Neutrophil (primary cell): ENCODE data around the gene MAPK8IP1.
"Not testable (repeated sequence)": the region's sequence is repeated elsewhere in the genome, so short reads cannot be mapped to it uniquely, and the experiment has no call there.

ENCODE experiments used
- H3K27ac ChIP-seq: fragments of 200-600 bp; sonication (generic); 2 replicates; pipeline ENCODE4 v1.5.1; 2016; ENCODE audit warnings: mild to moderate bottlenecking, moderate library complexity
- H3K27me3 ChIP-seq: fragments of 200-600 bp; sonication (generic); 2 replicates; pipeline ENCODE4 v1.6.0; 2016; ENCODE audit warnings: mild to moderate bottlenecking
- H3K36me3 ChIP-seq: fragments of 200-600 bp; sonication (generic); 2 replicates; pipeline ENCODE4 v1.5.1; 2017
- H3K4me1 ChIP-seq, 2 experiments: fragments of 200-600 bp in 1 of 2; sonication (generic) in 1 of 2; 1 replicate in 1 of 2; 2 replicates in 1 of 2; pipeline versions ENCODE4 v1.5.1 to v1.6.1; 2013 to 2016; ENCODE audit warnings: low read depth in 1 of 2, low read length in 1 of 2, mild to moderate bottlenecking in 1 of 2, moderate library complexity in 1 of 2; ENCODE audit not compliant: control insufficient read depth in 1 of 2, insufficient read depth in 1 of 2
- H3K4me3 ChIP-seq, 2 experiments: fragments of 200-600 bp in 1 of 2; sonication (generic) in 1 of 2; 1 replicate in 1 of 2; 2 replicates in 1 of 2; pipeline ENCODE4 v1.5.1; 2013 to 2016; ENCODE audit warnings: low read depth in 1 of 2, low read length in 1 of 2, mild to moderate bottlenecking in 1 of 2, moderate library complexity in 1 of 2
- H3K9me3 ChIP-seq: fragments of 200-600 bp; sonication (generic); 2 replicates; pipeline ENCODE4 v1.5.1; 2016
- TF ChIP-seq, protein P1 (sequence below): fragments of 200-600 bp; sonication (generic); IDR thresholded peaks from 2 replicates; pipeline ENCODE4 v1.5.1; 2016; ENCODE audit warnings: antibody characterized with exemption

The MAPK8IP1 gene

DNA sequence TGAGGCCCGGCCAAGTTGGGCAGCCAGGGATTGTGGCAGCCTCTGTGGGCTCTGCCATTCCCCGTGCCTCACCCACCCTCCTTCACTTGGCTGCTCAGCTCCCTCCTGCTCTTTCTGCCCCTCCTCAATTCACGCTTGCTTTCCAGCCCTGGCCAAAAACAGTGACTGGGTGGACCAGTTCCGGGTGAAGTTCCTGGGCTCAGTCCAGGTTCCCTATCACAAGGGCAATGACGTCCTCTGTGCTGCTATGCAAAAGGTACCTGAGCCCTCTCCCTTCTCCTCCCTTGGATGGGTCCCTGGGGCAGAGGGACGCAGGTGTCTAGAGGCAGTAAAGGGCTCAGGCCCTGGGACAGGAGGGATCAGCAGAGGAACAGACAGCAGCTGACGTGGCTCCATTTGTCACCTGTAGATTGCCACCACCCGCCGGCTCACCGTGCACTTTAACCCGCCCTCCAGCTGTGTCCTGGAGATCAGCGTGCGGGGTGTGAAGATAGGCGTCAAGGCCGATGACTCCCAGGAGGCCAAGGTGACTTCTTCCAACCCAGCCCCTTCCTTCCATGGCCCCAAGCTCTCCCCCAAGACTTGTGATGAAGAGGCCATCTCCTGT lies 19.0 kb downstream of the MAPK8IP1 start:
- no peak overlapping the region for H3K27ac ChIP-seq
- peaks cover 0 to 5% of the 10 kb centered on the region in 2 experiments for H3K4me1 ChIP-seq
- peaks cover 12% of the 10 kb centered on the region for H3K36me3 ChIP-seq
- peaks cover 62% of the 10 kb centered on the region for H3K27me3 ChIP-seq
- TF ChIP-seq, protein P1, sequence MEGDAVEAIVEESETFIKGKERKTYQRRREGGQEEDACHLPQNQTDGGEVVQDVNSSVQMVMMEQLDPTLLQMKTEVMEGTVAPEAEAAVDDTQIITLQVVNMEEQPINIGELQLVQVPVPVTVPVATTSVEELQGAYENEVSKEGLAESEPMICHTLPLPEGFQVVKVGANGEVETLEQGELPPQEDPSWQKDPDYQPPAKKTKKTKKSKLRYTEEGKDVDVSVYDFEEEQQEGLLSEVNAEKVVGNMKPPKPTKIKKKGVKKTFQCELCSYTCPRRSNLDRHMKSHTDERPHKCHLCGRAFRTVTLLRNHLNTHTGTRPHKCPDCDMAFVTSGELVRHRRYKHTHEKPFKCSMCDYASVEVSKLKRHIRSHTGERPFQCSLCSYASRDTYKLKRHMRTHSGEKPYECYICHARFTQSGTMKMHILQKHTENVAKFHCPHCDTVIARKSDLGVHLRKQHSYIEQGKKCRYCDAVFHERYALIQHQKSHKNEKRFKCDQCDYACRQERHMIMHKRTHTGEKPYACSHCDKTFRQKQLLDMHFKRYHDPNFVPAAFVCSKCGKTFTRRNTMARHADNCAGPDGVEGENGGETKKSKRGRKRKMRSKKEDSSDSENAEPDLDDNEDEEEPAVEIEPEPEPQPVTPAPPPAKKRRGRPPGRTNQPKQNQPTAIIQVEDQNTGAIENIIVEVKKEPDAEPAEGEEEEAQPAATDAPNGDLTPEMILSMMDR: no peak
- H3K9me3 ChIP-seq: no peaks in the 10 kb centered on the region
- H3K4me3 ChIP-seq: no peak overlapping the region

DNA sequence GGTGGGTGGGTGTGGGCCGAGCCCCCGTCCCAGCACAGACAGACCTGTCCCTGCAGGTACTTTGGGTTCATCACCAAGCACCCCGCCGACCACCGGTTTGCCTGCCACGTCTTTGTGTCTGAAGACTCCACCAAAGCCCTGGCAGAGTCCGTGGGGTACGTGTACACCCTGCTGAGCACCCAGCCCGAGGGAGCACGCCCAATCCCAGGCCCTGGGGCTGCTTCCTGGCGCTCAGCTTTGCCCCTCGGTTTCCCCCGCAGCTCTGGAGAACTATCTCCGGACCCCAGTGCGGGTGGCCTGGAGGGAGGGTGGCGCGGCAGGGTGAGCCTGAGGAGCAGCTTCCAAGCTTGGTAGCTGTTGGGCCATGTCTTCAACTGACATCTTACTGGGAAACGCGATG lies 19.6 kb downstream of the MAPK8IP1 start:
- Histone ChIP-seq H3K27ac (no peak overlapping the region), H3K4me1 (no peaks in the 10 kb centered on the region), H3K36me3 (peaks cover 18% of the 10 kb centered on the region), H3K9me3 (no peaks in the 10 kb centered on the region), H3K4me3 (no peak overlapping the region), H3K27me3 (peaks cover 55% of the 10 kb centered on the region)
- TF ChIP-seq, protein P1: no peak

DNA sequence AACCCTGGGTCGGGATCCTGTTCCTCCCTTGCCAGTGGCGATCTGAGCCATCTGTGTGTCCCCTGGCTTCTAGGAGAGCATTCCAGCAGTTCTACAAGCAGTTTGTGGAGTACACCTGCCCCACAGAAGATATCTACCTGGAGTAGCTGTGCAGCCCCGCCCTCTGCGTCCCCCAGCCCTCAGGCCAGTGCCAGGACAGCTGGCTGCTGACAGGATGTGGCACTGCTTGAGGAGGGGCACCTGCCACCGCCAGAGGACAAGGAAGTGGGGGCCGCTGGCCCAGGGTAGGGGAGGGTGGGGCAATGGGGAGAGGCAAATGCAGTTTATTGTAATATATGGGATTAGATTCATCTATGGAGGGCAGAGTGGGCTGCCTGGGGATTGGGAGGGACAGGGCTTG lies 20.1 kb downstream of the MAPK8IP1 start:
- H3K9me3 ChIP-seq, H3K4me3 ChIP-seq, H3K27ac ChIP-seq, H3K4me1 ChIP-seq: not testable (repeated sequence)
- peaks cover 23% of the 10 kb centered on the region for H3K36me3 ChIP-seq
- peaks cover 50% of the 10 kb centered on the region for H3K27me3 ChIP-seq

DNA sequence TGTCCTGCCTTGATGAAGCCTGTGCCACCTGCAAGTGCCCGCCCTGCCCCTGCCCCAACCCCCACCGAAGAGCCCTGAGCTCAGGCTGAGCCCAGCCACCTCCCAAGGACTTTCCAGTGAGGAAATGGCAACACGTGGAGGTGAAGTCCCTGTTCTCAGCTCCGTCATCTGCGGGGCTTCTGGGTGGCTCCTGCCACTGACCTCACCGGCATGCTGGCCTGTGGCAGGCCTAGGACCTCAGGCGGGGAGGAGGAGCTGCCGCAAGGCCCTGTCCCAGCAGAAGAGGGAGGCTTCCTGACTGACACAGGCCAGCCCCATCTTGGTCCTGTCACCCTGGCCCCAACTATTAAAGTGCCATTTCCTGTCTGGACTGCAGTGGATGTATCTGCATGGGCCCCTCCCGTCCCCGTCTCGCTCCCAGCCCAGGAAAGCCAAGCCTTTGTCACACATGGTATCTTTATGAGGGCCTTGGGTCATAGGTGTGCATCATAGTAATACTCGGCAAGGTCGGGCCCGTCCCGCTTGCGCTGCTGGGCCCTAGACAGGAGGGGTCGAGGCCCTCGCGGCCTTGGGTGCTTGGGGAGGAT lies 20.7 kb downstream of the MAPK8IP1 start:
- Histone ChIP-seq H3K27me3 (peaks cover 44% of the 10 kb centered on the region), H3K4me3 (no peak overlapping the region), H3K4me1 (no peaks in the 10 kb centered on the region), H3K36me3 (peaks cover 29% of the 10 kb centered on the region), H3K27ac (no peak overlapping the region), H3K9me3 (no peaks in the 10 kb centered on the region)
- TF ChIP-seq, protein P1: no peak

DNA sequence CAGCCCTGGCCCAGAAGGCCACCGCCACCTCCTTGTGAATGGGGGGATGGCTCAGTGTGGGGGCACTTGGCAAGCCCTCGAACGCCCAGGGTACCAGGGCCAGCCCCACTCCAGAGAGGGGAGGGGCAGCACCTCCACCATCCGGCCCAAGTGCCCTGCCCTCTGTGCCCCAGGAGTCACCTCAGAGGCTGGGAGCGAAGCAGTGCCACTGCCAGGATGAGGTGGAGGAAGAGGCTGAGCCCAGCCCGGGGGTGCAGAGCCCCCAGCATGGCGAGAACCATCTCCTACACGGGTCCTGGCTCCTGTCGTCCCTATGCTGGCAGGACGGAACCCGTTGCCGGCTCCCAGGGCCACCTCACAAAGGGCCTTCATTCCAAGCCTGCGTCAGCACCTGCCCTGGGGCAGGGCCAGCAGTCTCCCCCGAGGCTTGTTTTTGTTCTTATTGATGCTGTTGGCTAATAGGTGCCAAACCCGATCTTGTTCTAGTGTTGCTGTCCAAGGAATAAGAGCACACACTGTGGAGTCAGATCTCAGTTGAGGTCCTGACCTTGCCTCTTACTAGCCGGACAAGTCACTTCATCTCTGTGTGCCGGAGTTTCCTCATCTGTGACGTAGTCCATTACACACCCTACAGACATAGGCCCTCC lies 21.6 kb downstream of the MAPK8IP1 start, which contains the start of gene FREY1:
Gene FREY1 (minus strand): TSS at position 307 of the 647 bp plus-strand sequence. CDS start 26 bp downstream, at position 281.
- Histone ChIP-seq H3K4me1 (no peaks in the 10 kb centered on the region), H3K4me3 (no peak within 1 kb of the TSS), H3K27ac (no peak within 1 kb of the TSS), H3K36me3 (peaks cover 38% of the 10 kb centered on the region), H3K27me3 (peaks cover 35% of the 10 kb centered on the region), H3K9me3 (no peaks in the 10 kb centered on the region)
- TF ChIP-seq, protein P1: no peak

DNA sequence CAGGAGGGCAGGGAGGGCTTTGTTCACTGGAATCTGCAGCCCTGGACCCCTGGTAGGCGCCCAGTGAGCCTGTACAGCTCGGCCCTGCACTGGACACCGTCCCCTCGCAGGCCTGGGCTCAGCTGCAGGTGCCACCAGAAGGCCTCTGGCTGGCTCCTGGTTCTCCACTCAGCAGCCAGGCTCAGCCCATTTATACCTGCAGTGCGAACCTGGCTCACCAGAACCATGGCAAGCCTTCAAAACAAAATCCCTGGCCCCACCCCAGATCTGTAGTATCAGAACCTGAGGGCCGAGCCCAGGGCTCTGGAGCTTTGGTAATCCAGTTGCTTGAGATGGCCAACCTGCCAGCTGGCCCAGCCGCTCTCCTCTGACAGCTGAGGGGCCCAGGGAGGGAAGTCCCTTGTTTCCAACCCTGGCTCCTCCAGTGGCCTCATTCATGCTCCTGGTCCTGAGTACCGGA lies 22.5 kb downstream of the MAPK8IP1 start:
- H3K27ac ChIP-seq: no peak overlapping the region
- TF ChIP-seq, protein P1: no peak
- peaks cover 28% of the 10 kb centered on the region for H3K27me3 ChIP-seq
- H3K4me1 ChIP-seq: no peaks in the 10 kb centered on the region
- H3K9me3 ChIP-seq: no peaks in the 10 kb centered on the region
- no peak overlapping the region for H3K4me3 ChIP-seq
- H3K36me3 ChIP-seq: peaks cover 47% of the 10 kb centered on the region
